ENCODE measurements around the gene SLC26A8.

DNA sequence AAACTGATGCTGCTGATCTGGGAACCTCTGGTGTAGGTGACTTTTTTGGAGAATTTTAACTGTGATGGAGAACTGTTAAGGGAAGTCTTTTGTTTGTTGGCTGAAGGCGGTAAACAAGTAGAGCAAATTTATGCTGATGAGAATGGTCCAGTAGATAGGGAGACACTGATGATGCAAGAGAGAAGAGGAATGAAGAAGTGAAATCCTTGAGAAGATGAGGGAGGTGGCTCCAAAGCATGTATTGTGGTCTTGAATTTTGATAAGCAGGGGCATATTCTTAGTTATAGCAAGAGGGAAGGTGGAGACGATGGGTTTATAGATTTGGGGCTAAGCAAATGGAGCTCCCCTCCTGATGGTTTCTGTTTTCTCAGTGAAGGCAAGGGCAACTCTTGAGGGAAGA lies 25.1 kb upstream of the SLC26A8 start:
- TF ChIP-seq, protein P1, sequence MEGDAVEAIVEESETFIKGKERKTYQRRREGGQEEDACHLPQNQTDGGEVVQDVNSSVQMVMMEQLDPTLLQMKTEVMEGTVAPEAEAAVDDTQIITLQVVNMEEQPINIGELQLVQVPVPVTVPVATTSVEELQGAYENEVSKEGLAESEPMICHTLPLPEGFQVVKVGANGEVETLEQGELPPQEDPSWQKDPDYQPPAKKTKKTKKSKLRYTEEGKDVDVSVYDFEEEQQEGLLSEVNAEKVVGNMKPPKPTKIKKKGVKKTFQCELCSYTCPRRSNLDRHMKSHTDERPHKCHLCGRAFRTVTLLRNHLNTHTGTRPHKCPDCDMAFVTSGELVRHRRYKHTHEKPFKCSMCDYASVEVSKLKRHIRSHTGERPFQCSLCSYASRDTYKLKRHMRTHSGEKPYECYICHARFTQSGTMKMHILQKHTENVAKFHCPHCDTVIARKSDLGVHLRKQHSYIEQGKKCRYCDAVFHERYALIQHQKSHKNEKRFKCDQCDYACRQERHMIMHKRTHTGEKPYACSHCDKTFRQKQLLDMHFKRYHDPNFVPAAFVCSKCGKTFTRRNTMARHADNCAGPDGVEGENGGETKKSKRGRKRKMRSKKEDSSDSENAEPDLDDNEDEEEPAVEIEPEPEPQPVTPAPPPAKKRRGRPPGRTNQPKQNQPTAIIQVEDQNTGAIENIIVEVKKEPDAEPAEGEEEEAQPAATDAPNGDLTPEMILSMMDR (IDR thresholded peaks at IDR 0.05): no peak
- no peak for TF ChIP-seq POLR2A (IDR thresholded peaks at IDR 0.05)
- TF ChIP-seq POLR2AphosphoS5 (IDR thresholded peaks at IDR 0.05; ENCODE audit: insufficient read depth in 1 of 2, low read depth in 1 of 2): no peak

Data from vagina (tissue), 2 donors.